Naive thymus-derived CD4-positive, alpha-beta T cell (primary cell): ENCODE measurements around the gene EHBP1L1. TPM values are rescaled to one million over a fixed set of nuclear protein-coding genes. Genes with fewer than 3 reads are reported as not detected.
A peak's percentile ranks its signal among the peaks of the same experiment; 100 is the strongest.

Source experiments
- ATAC-seq: fragments of 150-1000 bp; cut with Tn5 transposase; 2 replicates; pipeline ENCODE4 v1.10.0; 2021; ENCODE audit warnings: mild to moderate bottlenecking, moderate library complexity
- CTCF ChIA-PET: fragments of 350-600 bp; sonication (Branson Sonifier 250); formaldehyde crosslinking; loops from one replicate; lab custom pipeline; 2021; ENCODE audit warnings: antibody characterized with exemption; lab: Charles Lee
- POLR2A ChIA-PET: fragments of 350-600 bp; sonication (Branson Sonifier 250); formaldehyde crosslinking; loops from one replicate; lab custom pipeline; 2021; ENCODE audit warnings: antibody characterized with exemption, inconsistent platforms; lab: Charles Lee
- DNase-seq, 9 donors: peaks; one replicate each; pipeline versions ENCODE4 v3.0.0 to v3.0.0-alpha.2; 2020 to 2022; ENCODE audit warnings: mixed read lengths in 1 of 9
- H3K27ac ChIP-seq: one replicate; pipeline ENCODE4 v1.7.0; 2013; ENCODE audit warnings: mild to moderate bottlenecking, low read depth, low read length, moderate library complexity
- H3K27me3 ChIP-seq, 2 donors: one replicate each; pipeline ENCODE4 v1.7.0; 2013; ENCODE audit warnings: low read length in 2 of 2, mild to moderate bottlenecking in 2 of 2, moderate library complexity in 2 of 2; ENCODE audit not compliant: control insufficient read depth in 2 of 2, insufficient read depth in 2 of 2
- H3K36me3 ChIP-seq, 3 experiments: 1 replicate in 2 of 3; 2 replicates in 1 of 3; pipeline ENCODE4 v1.7.0; 2013; ENCODE audit warnings: low read length in 3 of 3, mild to moderate bottlenecking in 3 of 3, moderate library complexity in 1 of 3; ENCODE audit not compliant: insufficient read depth in 3 of 3, control insufficient read depth in 2 of 3
- H3K4me1 ChIP-seq, 2 donors: one replicate each; pipeline ENCODE4 v1.7.0; 2013; ENCODE audit warnings: low read length in 2 of 2, mild to moderate bottlenecking in 2 of 2, moderate library complexity in 1 of 2; ENCODE audit not compliant: control insufficient read depth in 2 of 2, insufficient read depth in 2 of 2
- H3K4me3 ChIP-seq: 2 replicates; pipeline ENCODE4 v1.7.0; 2013; ENCODE audit warnings: mild to moderate bottlenecking, low read length
- H3K9me3 ChIP-seq, 3 experiments: 1 replicate in 2 of 3; 2 replicates in 1 of 3; pipeline ENCODE4 v1.7.0; 2013; ENCODE audit warnings: low read length in 3 of 3; ENCODE audit not compliant: control insufficient read depth in 2 of 3
- H3K27ac Mint-ChIP-seq, 9 donors: one replicate each; pipeline ENCODE4 v1.8.0; 2020 to 2022; ENCODE audit warnings: mixed read lengths in 9 of 9, mild to moderate bottlenecking in 8 of 9, moderate library complexity in 5 of 9, inconsistent platforms in 2 of 9
- H3K27me3 Mint-ChIP-seq, 5 donors: one replicate each; pipeline ENCODE4 v1.8.0; 2021 to 2022; ENCODE audit warnings: mixed read lengths in 5 of 5, mild to moderate bottlenecking in 1 of 5
- H3K36me3 Mint-ChIP-seq, 5 donors: one replicate each; pipeline ENCODE4 v1.8.0; 2020 to 2022; ENCODE audit warnings: mixed read lengths in 5 of 5, mild to moderate bottlenecking in 3 of 5, inconsistent platforms in 1 of 5
- H3K4me1 Mint-ChIP-seq, 7 donors: one replicate each; pipeline ENCODE4 v1.8.0; 2020 to 2022; ENCODE audit warnings: mixed read lengths in 7 of 7, mild to moderate bottlenecking in 3 of 7, inconsistent platforms in 1 of 7
- H3K4me3 Mint-ChIP-seq, 10 donors: one replicate each; pipeline ENCODE4 v1.8.0; 2020 to 2022; ENCODE audit warnings: mild to moderate bottlenecking in 10 of 10, mixed read lengths in 10 of 10, moderate library complexity in 6 of 10, inconsistent platforms in 2 of 10
- H3K9me3 Mint-ChIP-seq, 11 donors: one replicate each; pipeline ENCODE4 v1.8.0; 2020 to 2022; ENCODE audit warnings: mixed read lengths in 11 of 11, mild to moderate bottlenecking in 4 of 11, inconsistent platforms in 1 of 11, moderate library complexity in 1 of 11
- intact Hi-C, 2 donors: fragments of 100-400 bp; cut with micrococcal nuclease; formaldehyde crosslinking; loops; one replicate each; pipeline ENCODE4 v1.15.1; 2023
- polyA plus RNA-seq, 2 donors: library from polyadenylated mRNA; unstranded; fragments of 300-500 nt; fragmentation: Illumina TruSeq; gene quantifications; one replicate each; pipeline ENCODE4 v1.2.3, GENCODE V29; 2021
- total RNA-seq, 6 experiments: library from RNA in 5 of 6; stranded (reverse) in 5 of 6; gene quantifications; 1 replicate in 5 of 6; 2 replicates in 1 of 6; pipeline ENCODE4 v1.2.3 and lab custom pipeline; 2021 to 2026

Gene EHBP1L1
- total and polyA plus RNA-seq, 7 experiments from 2014 or later, result 12.3 to 207 (median 121) TPM

GRCh38 chr11:65584723-65585171 lies 8.9 kb downstream of the EHBP1L1 start:
- Mint-ChIP-seq H3K9me3 (peaks cover 0 to 2% (median 0%) of the 10 kb centered on the region in 11 donors), H3K27ac (no peak overlapping the region), H3K36me3 (peaks cover 0 to 17% (median 6%) of the 10 kb centered on the region in 5 donors), H3K4me1 (peaks cover 16 to 53% (median 31%) of the 10 kb centered on the region in 7 donors), H3K27me3 (no peaks in the 10 kb centered on the region), H3K4me3 (no peak overlapping the region)
- Histone ChIP-seq H3K9me3 (no peaks in the 10 kb centered on the region), H3K4me1 (peaks cover 11 to 16% of the 10 kb centered on the region in 2 donors), H3K27me3 (no peaks in the 10 kb centered on the region), H3K27ac (no peak overlapping the region), H3K36me3 (peaks cover 9 to 69% (median 17%) of the 10 kb centered on the region in 3 experiments), H3K4me3 (no peak overlapping the region)
- ATAC-seq, result no peak
- intact Hi-C loops, result no loop called here
- DNase-seq, result no peak
- CTCF ChIA-PET, result interaction anchor here (12.7 kb wide), 1 partner anchor 47 kb away, joined by 126 read pairs; no protein-coding TSS in a partner anchor
- POLR2A ChIA-PET, result interaction anchor here (1.2 to 7.2 kb wide), 3 partner anchors 8 to 42 kb away, joined by 5 to 66 read pairs (median 61); partner anchors contain the start of genes EHBP1L1 and KCNK7

- no peak for DNase-seq
- ChIA-PET POLR2A (interaction anchor here (0.7 to 7.2 kb wide), 6 partner anchors 9 to 42 kb away, joined by 4 to 66 read pairs (median 6); partner anchors contain the start of genes EHBP1L1, FAM89B and KCNK7), CTCF (interaction anchor here (0.6 to 12.7 kb wide), 4 partner anchors 9 to 356 kb away, joined by 3 to 126 read pairs (median 20); partner anchors contain the start of gene EHBP1L1)
- H3K4me3 ChIP-seq, result no peak overlapping the region
- peaks cover 11 to 16% of the 10 kb centered on the region in 2 donors for H3K4me1 ChIP-seq
- no peak for ATAC-seq
- no peaks in the 10 kb centered on the region for H3K27me3 Mint-ChIP-seq
- no peaks in the 10 kb centered on the region for H3K27me3 ChIP-seq
- no peak overlapping the region for H3K4me3 Mint-ChIP-seq
- no peaks in the 10 kb centered on the region for H3K9me3 ChIP-seq
- H3K27ac Mint-ChIP-seq, result peak overlapping the region in 4 of 9 donors; percentile 10 to 69 (median 64)
- no peak overlapping the region for H3K27ac ChIP-seq
- intact Hi-C loops, result no loop called here
- peaks cover 0 to 21% (median 6%) of the 10 kb centered on the region in 5 donors for H3K36me3 Mint-ChIP-seq
- H3K4me1 Mint-ChIP-seq, result peaks cover 16 to 56% (median 31%) of the 10 kb centered on the region in 7 donors
- H3K9me3 Mint-ChIP-seq, result peaks cover 0 to 2% (median 0%) of the 10 kb centered on the region in 11 donors
- peaks cover 5 to 69% (median 11%) of the 10 kb centered on the region in 3 experiments for H3K36me3 ChIP-seq
Measured at GRCh38 chr11:65585396-65586246, 9.8 kb downstream of the EHBP1L1 start.

DNA sequence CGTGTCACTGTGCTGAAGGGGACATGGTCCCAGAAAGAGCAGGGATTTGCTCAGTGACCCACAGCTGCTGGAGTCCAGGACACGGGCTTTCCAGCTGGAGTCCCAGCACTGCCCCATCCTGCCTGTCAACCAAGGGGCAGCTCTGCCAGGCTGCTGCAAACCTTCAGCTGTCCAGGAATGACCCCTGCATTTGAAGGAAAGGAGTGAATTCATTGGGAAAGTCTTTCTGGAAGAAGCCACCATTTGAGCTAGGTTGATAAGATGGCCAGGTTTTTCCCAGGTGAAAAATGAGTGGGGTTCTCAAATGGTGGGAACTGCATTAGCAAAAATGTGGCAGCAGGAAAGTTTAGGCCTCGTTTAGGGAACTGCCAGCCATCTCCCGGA lies 10.4 kb downstream of the EHBP1L1 start:
- no peak for ATAC-seq
- Histone ChIP-seq H3K4me3 (no peak overlapping the region), H3K27ac (no peak overlapping the region), H3K36me3 (peaks cover 0 to 66% (median 5%) of the 10 kb centered on the region in 3 experiments), H3K27me3 (no peaks in the 10 kb centered on the region), H3K9me3 (no peaks in the 10 kb centered on the region), H3K4me1 (peaks cover 11 to 16% of the 10 kb centered on the region in 2 donors)
- ChIA-PET CTCF (interaction anchor here (5.2 to 12.7 kb wide), 2 partner anchors 10 to 48 kb away, joined by 36 to 126 read pairs; partner anchors contain the start of gene EHBP1L1), POLR2A (interaction anchor here (0.7 to 7.2 kb wide), 6 partner anchors 10 to 43 kb away, joined by 3 to 66 read pairs (median 6); partner anchors contain the start of genes EHBP1L1, FAM89B, KCNK7 and PCNX3)
- Mint-ChIP-seq H3K36me3 (peaks cover 0 to 22% (median 6%) of the 10 kb centered on the region in 5 donors), H3K9me3 (peaks cover 0 to 2% (median 0%) of the 10 kb centered on the region in 11 donors), H3K4me3 (peak overlapping the region in 1 of 10 donors; percentile 39), H3K27me3 (no peaks in the 10 kb centered on the region), H3K4me1 (peaks cover 16 to 57% (median 31%) of the 10 kb centered on the region in 7 donors), H3K27ac (peak overlapping the region in 6 of 9 donors; percentile 61 to 85 (median 68))
- intact Hi-C loops, result no loop called here
- no peak for DNase-seq

DNA sequence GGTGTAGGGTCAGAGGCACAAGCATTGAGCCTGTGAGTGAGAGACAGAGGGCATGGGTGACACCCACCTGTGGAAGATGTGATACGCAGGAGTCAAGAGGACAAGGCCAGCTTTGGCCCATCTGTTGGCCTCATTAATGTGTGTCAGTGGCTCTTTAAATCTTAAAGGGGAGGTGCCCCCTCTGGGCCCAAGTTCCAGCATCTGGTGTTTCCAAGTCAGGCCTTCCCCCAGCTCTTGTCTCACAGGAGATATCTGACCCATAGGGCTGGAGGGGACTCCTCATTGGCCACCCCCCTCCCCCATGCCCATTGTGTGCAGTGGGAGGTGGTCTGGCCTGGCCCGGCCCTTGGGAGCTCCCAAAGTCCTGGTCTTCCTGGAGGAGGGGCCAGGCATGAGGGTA lies 10.8 kb downstream of the EHBP1L1 start:
- Histone ChIP-seq H3K4me3 (no peak overlapping the region), H3K9me3 (no peaks in the 10 kb centered on the region), H3K4me1 (peaks cover 11 to 16% of the 10 kb centered on the region in 2 donors), H3K27me3 (no peaks in the 10 kb centered on the region), H3K36me3 (peaks cover 0 to 64% (median 3%) of the 10 kb centered on the region in 3 experiments), H3K27ac (no peak overlapping the region)
- POLR2A ChIA-PET, result interaction anchor here (0.6 to 7.2 kb wide), 8 partner anchors 9 to 359 kb away, joined by 3 to 66 read pairs (median 6); partner anchors contain the start of genes EHBP1L1, FAM89B, KCNK7 and PCNX3
- Mint-ChIP-seq H3K9me3 (peaks cover 0 to 2% (median 0%) of the 10 kb centered on the region in 11 donors), H3K4me3 (peak overlapping the region in 1 of 10 donors; percentile 39), H3K4me1 (peaks cover 16 to 55% (median 30%) of the 10 kb centered on the region in 7 donors), H3K27ac (peak overlapping the region in 6 of 9 donors; percentile 61 to 85 (median 68)), H3K36me3 (peaks cover 0 to 21% (median 6%) of the 10 kb centered on the region in 5 donors), H3K27me3 (no peaks in the 10 kb centered on the region)
- ATAC-seq (no peak), DNase-seq (no peak)
- intact Hi-C loops, result no loop called here
- CTCF ChIA-PET, result interaction anchor here (2.0 to 12.7 kb wide), 3 partner anchors 10 to 56 kb away, joined by 4 to 126 read pairs (median 36); partner anchors contain the start of gene EHBP1L1

DNA sequence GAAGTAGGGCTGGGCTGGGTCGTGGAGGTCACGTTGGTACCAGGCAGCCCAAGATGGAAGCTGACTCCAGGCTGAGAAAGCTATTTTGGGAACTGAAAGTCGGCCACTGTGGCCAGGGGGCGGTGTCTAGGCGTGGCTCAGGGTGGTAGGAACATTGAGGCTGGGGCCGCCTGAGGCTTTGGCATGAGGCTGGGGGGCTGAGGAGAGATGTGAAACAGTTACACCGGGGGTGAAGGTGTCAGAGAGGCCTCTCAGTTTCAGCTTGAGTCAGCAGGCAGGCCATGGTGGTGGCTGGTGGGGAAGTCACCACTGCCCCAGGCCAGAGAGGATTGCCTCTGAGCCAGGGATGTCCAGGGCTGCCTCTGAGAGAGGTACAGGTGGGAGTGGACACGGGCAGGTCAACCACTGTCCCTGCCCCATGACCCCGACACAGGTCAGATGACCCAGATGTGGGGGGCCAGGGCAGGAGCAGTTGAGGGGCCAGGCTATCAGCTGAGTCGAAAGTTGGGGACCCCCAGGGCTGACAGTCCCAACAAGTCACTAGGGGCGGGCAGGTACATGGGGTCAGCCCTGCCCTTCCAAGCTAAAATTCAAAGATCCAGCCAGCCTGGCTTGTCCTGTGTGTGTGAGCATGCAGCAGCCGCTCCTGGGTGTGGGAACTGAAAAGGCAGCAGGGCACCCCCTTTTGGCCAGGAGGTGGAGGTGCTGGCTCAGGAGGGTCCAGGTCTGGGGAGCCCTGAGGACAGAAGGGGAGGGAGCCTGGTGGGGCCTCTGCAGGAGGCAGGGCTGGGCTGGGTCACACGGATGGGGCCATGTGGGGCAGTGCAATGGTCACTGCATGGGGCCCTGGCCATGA lies 12.6 kb downstream of the EHBP1L1 start:
- Mint-ChIP-seq H3K27ac (peak overlapping the region; percentile 38 to 86 (median 76)), H3K36me3 (peaks cover 0 to 9% (median 0%) of the 10 kb centered on the region in 5 donors), H3K27me3 (no peaks in the 10 kb centered on the region), H3K4me1 (peaks cover 16 to 43% (median 21%) of the 10 kb centered on the region in 7 donors), H3K4me3 (peak overlapping the region in 1 of 10 donors; percentile 76), H3K9me3 (peaks cover 0 to 2% (median 0%) of the 10 kb centered on the region in 11 donors)
- CTCF ChIA-PET, result interaction anchor here (0.8 to 12.7 kb wide), 13 partner anchors 12 to 221 kb away, joined by 3 to 126 read pairs (median 6); partner anchors contain the start of genes EHBP1L1 and FAM89B
- peak; percentile 35 to 83 (median 75) for DNase-seq
- Histone ChIP-seq H3K4me3 (no peak overlapping the region), H3K27me3 (no peaks in the 10 kb centered on the region), H3K9me3 (no peaks in the 10 kb centered on the region), H3K36me3 (peaks cover 0 to 62% (median 0%) of the 10 kb centered on the region in 3 experiments), H3K4me1 (peaks cover 11 to 16% of the 10 kb centered on the region in 2 donors), H3K27ac (peak overlapping the region; percentile 43)
- POLR2A ChIA-PET, result interaction anchor here (0.6 to 7.2 kb wide), 16 partner anchors 12 to 232 kb away, joined by 3 to 66 read pairs (median 4); partner anchors contain the start of genes EHBP1L1, FAM89B, MALAT1 and PCNX3
- ATAC-seq, result peak; percentile 91
- intact Hi-C loops, result loop anchor here (1.0 to 2.0 kb wide), 7 partner anchors 14 to 222 kb away; partner anchors contain the start of genes MAP3K11 (in 2 of the 2), PCNX3 (in 1 of the 2) and SLC25A45 (in 1 of the 2)
